ENCODE data around the gene PALM2AKAP2.

DNA sequence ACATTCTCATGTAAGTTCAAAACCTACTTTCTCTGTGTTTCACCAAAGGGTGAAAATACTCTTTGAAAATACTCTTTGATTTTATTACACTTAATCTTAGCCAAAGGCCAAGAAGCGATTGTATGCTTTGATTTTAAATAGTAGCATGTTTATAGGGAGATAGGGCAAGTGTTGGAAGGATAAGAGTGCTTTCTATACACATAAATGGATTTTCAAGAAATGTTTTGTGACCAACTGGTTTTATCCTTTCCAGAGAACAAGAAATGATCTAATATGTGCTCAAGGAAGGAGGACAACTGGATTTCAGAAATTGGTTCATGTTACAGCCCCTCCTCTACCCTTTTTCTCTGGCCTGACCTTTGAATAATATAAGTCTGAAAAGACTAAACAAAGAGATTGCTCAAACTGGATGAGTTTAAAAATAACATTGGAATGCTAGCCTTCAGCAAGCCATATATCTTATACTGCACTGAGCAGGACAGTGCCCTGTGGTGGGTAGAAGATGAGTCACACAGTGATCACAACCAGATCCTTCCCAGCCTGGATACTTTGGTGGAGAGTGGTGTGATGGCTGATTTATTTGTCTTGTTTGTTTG, 13.1 kb downstream of the PALM2AKAP2 start:
- TF ChIP-seq, protein P1, sequence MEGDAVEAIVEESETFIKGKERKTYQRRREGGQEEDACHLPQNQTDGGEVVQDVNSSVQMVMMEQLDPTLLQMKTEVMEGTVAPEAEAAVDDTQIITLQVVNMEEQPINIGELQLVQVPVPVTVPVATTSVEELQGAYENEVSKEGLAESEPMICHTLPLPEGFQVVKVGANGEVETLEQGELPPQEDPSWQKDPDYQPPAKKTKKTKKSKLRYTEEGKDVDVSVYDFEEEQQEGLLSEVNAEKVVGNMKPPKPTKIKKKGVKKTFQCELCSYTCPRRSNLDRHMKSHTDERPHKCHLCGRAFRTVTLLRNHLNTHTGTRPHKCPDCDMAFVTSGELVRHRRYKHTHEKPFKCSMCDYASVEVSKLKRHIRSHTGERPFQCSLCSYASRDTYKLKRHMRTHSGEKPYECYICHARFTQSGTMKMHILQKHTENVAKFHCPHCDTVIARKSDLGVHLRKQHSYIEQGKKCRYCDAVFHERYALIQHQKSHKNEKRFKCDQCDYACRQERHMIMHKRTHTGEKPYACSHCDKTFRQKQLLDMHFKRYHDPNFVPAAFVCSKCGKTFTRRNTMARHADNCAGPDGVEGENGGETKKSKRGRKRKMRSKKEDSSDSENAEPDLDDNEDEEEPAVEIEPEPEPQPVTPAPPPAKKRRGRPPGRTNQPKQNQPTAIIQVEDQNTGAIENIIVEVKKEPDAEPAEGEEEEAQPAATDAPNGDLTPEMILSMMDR (IDR thresholded peaks at IDR 0.05), result no peak
- TF ChIP-seq POLR2A (IDR thresholded peaks at IDR 0.05), result no peak
